ENCODE results near the gene CALCOCO2. TPM values are rescaled to one million over a fixed set of nuclear protein-coding genes. Genes with fewer than 3 reads are reported as not detected.
A peak's percentile ranks its signal among the peaks of the same experiment; 100 is the strongest.
"Not testable (repeated sequence)": the region's sequence is repeated elsewhere in the genome, so short reads cannot be mapped to it uniquely, and the experiment has no call there.

Gene CALCOCO2
- total RNA-seq, 1 experiment from 2014 or later = 29.1 TPM

GRCh38 chr17:48816774-48817590 lies 13.9 kb upstream of the CALCOCO2 start, which contains the start of gene TTLL6:
TSS of gene TTLL6 (minus strand) at chr17:48817229. CDS start at chr17:48817072, 157 bp downstream.
- in situ Hi-C loops (cut with HindIII; ENCODE audit: low pct_unique_long_range_greater_than_20kb, low sequenced_read_pairs) = loop anchor here (10.0 kb wide), 1 partner anchor 68 kb away; no protein-coding TSS in a partner anchor
- peak; percentile 53 for DNase-seq (ENCODE audit: low read depth, low spot score)

DNA sequence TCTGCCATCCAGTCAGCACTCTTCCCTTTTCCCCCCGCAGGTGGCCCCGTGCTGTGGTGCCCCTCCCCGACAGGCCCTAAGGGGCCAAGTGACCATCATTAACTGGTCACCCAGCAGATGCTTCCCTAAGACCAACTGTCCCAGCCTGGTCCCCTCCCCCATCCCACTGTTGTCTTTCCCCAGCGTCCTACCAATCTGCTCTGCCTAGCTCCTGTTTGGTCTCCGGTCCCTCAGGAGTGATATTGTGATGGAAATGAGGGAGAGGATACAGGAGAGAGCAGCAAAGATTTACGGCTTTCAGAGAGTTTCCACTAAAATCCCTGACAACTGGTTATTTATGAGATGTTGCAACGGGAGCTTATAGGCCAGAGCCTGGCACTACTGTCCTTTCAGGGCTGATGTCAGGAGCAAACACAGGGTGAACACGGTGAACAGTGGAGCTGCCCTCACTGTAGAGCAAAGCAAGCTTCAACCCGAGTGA lies 12.4 kb upstream of the CALCOCO2 start:
- in situ Hi-C loops (cut with HindIII; ENCODE audit: low pct_unique_long_range_greater_than_20kb, low sequenced_read_pairs) = loop anchor here (10.0 kb wide), 1 partner anchor 66 kb away; no protein-coding TSS in a partner anchor
- no peak for DNase-seq (ENCODE audit: low read depth, low spot score)

GRCh38 chr17:48819466-48819865 lies 11.4 kb upstream of the CALCOCO2 start:
- DNase-seq (ENCODE audit: low read depth, low spot score) = no peak
- in situ Hi-C loops (cut with HindIII; ENCODE audit: low pct_unique_long_range_greater_than_20kb, low sequenced_read_pairs) = loop anchor here (10.0 kb wide), 1 partner anchor 65 kb away; no protein-coding TSS in a partner anchor

DNA sequence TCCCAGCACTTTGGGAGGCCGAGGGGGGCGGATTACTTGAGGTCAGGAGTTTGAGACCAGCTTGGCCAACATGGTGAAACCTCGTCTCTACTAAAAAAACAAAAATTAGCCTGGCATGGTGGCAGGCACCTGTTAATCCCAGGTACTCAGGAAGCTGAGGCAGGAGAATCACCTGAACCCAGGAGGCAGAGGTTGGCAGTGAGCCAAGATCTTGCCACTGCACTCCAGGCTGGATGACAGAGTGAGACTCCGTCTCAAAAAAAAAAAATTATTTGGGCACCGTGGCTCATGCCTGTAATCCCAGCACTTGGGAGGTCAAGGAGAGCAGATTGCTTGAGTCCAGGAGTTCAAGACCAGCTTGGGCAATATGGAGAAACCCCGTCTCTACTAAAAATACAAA lies 9.9 kb upstream of the CALCOCO2 start:
- in situ Hi-C loops (cut with HindIII; ENCODE audit: low pct_unique_long_range_greater_than_20kb, low sequenced_read_pairs); DNase-seq (ENCODE audit: low read depth, low spot score): not testable (repeated sequence)

DNA sequence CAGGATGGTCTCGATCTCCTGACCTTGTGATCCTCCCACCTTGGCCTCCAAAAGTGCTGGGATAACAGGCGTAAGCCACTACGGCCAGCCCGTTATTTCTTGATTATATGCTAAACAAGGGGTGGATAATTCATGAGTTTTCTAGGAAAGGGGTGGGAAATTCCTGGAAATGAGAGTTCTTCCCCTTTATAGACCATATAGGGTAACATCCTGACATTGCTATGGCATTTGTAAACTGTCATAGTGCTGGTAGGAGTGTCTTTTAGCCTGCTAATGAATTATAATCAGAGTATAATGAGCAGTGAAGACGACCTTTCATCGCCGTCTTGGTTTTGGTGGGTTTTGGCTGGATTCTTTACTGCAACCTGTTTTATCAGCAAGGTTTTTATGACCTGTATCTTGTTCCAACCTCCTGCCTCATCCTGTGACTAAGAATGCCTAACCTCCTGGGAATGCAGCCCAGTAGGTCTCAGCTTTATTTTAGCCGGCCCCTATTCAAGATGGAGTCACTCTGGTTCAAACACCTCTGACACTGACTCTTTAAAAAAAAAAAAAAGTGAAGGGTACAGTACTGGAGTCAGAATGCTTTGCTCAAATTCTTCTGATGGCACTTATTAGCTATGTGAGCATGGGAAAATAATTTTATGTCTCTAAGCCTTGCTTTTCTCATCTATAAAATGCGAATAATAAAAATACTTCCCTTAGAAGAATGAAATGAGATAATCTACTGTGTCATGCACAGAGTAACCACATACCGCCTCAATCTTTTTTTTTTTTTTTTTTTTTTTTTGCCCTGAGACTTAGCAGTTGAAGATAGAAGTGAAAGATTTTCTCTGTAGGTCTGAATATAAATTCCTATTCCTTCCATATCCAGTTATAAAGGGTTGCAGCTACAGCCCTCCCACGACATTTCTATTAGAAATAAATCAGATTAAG lies 5.1 kb upstream of the CALCOCO2 start:
- in situ Hi-C loops (cut with HindIII; ENCODE audit: low pct_unique_long_range_greater_than_20kb, low sequenced_read_pairs) = no loop called here
- no peak for DNase-seq (ENCODE audit: low read depth, low spot score)

DNA sequence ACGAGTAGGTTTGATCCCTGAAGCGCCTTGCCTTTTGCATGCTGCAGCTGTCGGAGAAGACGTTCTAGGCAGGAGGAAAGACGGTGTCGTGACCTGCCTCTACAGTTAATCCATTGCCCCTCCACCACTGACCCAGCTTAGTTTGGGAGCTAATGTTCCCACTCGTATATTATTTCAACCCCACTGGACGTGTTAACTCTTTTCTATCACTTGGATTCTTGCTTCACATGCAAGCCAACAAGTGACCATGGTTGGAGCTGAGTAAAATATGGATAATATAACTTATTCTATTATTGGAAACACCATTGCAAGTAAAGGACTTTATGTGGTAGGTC lies 681 bp downstream of the CALCOCO2 start:
- in situ Hi-C loops (cut with HindIII; ENCODE audit: low pct_unique_long_range_greater_than_20kb, low sequenced_read_pairs) = no loop called here
- no peak for DNase-seq (ENCODE audit: low read depth, low spot score)

- in situ Hi-C loops (cut with HindIII; ENCODE audit: low pct_unique_long_range_greater_than_20kb, low sequenced_read_pairs) = no loop called here
- DNase-seq (ENCODE audit: low read depth, low spot score) = no peak
Observed at GRCh38 chr17:48834973-48835372, 4.1 kb downstream of the CALCOCO2 start.

GRCh38 chr17:48835971-48836370 lies 5.1 kb downstream of the CALCOCO2 start:
- in situ Hi-C loops (cut with HindIII; ENCODE audit: low pct_unique_long_range_greater_than_20kb, low sequenced_read_pairs) = no loop called here
- no peak for DNase-seq (ENCODE audit: low read depth, low spot score)

GRCh38 chr17:48837458-48837857 lies 6.6 kb downstream of the CALCOCO2 start:
- in situ Hi-C loops (cut with HindIII; ENCODE audit: low pct_unique_long_range_greater_than_20kb, low sequenced_read_pairs); DNase-seq (ENCODE audit: low read depth, low spot score): not testable (repeated sequence)

DNA sequence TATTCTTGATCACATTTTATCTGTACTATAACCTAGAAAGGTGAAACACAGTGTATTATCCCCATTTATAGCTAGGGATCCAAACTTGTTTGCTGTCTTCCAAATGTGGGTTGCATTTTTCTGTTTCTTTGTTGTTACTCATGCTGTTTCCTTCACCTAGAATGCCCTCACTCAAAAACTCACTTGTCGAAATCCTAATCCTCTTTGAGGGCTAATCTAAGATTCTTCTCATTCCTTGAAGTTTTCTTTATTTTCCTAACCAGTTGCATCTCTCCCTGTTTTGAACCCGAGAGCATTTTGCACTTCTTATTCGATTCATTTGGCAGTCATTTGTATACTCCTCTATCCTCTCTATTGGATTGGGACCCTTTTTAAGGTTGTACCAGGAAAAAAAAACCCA lies 9.6 kb downstream of the CALCOCO2 start:
- no peak for DNase-seq (ENCODE audit: low read depth, low spot score)
- in situ Hi-C loops (cut with HindIII; ENCODE audit: low pct_unique_long_range_greater_than_20kb, low sequenced_read_pairs) = no loop called here

DNA sequence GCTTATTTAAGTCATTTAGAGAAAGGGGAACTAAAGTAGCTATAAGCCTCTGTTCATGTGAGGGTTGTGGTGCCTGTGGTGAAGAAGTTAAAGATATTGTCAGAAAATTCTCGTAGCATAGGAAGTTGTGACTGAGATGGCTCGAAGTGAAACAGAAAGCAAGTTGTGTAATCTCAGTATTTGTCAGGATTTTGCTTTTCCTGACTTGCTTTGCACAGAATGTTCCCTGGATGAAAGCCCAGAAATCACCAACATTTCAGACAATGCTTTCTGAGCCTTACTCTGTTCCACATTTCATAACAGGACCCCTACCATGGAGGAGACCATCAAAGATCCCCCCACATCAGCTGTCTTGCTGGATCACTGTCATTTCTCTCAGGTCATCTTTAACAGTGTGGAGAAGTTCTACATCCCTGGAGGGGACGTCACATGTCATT lies 10.6 kb downstream of the CALCOCO2 start:
- in situ Hi-C loops (cut with HindIII; ENCODE audit: low pct_unique_long_range_greater_than_20kb, low sequenced_read_pairs) = no loop called here
- no peak for DNase-seq (ENCODE audit: low read depth, low spot score)

GRCh38 chr17:48842746-48843145 lies 11.9 kb downstream of the CALCOCO2 start:
- DNase-seq (ENCODE audit: low read depth, low spot score) = no peak
- in situ Hi-C loops (cut with HindIII; ENCODE audit: low pct_unique_long_range_greater_than_20kb, low sequenced_read_pairs) = no loop called here

DNA sequence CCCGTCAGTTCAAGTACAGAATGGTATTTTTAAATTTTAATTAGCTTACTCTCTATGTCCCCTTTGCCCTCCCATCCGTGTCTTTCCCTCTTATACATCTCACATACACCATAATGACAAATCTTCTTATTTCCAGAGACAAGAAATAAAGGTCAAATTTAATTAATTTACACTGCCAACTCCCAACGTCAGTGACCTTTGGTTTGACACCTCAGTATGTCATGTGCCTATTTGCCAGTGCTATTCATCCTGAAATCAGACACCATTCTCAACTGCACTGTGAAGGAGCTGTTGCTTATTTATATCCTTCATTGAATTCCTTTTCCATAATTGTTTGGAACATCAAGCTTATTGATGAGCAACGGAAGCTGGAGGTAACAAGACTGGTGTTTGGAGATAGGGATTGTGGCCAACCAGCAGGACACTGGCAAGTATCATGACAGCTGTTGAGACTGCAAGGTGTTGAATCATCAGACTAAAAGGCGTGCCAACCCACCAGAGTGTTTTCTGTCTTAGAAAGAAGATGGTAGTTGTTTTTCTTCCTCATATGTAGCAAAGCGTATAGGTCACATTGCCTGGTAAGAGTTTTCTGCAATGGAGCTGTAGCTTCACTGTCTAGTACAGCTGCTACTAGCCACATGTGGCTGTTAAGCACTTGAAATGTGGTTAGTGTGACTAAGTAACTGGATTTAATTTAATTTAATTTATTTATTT lies 12.5 kb downstream of the CALCOCO2 start:
- DNase-seq (ENCODE audit: low read depth, low spot score) = no peak
- in situ Hi-C loops (cut with HindIII; ENCODE audit: low pct_unique_long_range_greater_than_20kb, low sequenced_read_pairs) = no loop called here

GRCh38 chr17:48850792-48851323 lies 20.0 kb downstream of the CALCOCO2 start:
- no peak for DNase-seq (ENCODE audit: low read depth, low spot score)
- in situ Hi-C loops (cut with HindIII; ENCODE audit: low pct_unique_long_range_greater_than_20kb, low sequenced_read_pairs) = no loop called here

- in situ Hi-C loops (cut with HindIII; ENCODE audit: low pct_unique_long_range_greater_than_20kb, low sequenced_read_pairs) = no loop called here
- no peak for DNase-seq (ENCODE audit: low read depth, low spot score)
Observed at GRCh38 chr17:48854774-48855476, 24.1 kb downstream of the CALCOCO2 start.

GRCh38 chr17:48856122-48856821 lies 25.4 kb downstream of the CALCOCO2 start:
- no peak for DNase-seq (ENCODE audit: low read depth, low spot score)
- in situ Hi-C loops (cut with HindIII; ENCODE audit: low pct_unique_long_range_greater_than_20kb, low sequenced_read_pairs) = no loop called here

Data from SK-MEL-5 (cell line).